NCI-H460 (cell line): ENCODE data around the gene IL16. TPM values are rescaled to one million over a fixed set of nuclear protein-coding genes. Genes with fewer than 3 reads are reported as not detected.

Experiments
- DNase-seq: peaks from one replicate; pipeline ENCODE4 v3.0.0-alpha.2; 2016; ENCODE audit warnings: low read depth; ENCODE audit errors: extremely low read depth
- total RNA-seq: library from RNA; depleted of rRNA; stranded (reverse); fragments of >200 nt; shearing (Covaris generic); gene quantifications from 2 replicates; pipeline ENCODE4 v1.2.3, GENCODE V29; 2014

Gene IL16
- total RNA-seq, 1 experiment from 2014 or later = not detected

- no peak for DNase-seq
These were observed 75.3 kb downstream of the IL16 start for GRCh38 chr15:81271761-81272644.

- DNase-seq = no peak
These were observed 76.5 kb downstream of the IL16 start for GRCh38 chr15:81273200-81273599.

GRCh38 chr15:81273855-81274254 is 77.2 kb downstream of the IL16 start:
- no peak for DNase-seq

GRCh38 chr15:81274255-81274654 is 77.6 kb downstream of the IL16 start:
- no peak for DNase-seq

GRCh38 chr15:81274931-81275707 is 78.4 kb downstream of the IL16 start:
- DNase-seq = peak; percentile 66

GRCh38 chr15:81275711-81276392 is 79.2 kb downstream of the IL16 start:
- DNase-seq = no peak

- no peak for DNase-seq
These were observed 80.3 kb downstream of the IL16 start for GRCh38 chr15:81276967-81277366.

- no peak for DNase-seq
These were observed 81.2 kb downstream of the IL16 start for GRCh38 chr15:81277851-81278250.

- DNase-seq = no peak
These were observed 81.8 kb downstream of the IL16 start for GRCh38 chr15:81278306-81279029.

GRCh38 chr15:81279621-81280485 is 83.2 kb downstream of the IL16 start:
- DNase-seq = no peak

- DNase-seq = no peak
These were observed 84.2 kb downstream of the IL16 start for GRCh38 chr15:81280696-81281455.

- no peak for DNase-seq
These were observed 84.7 kb downstream of the IL16 start for GRCh38 chr15:81281456-81281735.

- no peak for DNase-seq
These were observed 85.3 kb downstream of the IL16 start for GRCh38 chr15:81281766-81282605.

GRCh38 chr15:81282606-81282895 is 85.9 kb downstream of the IL16 start:
- no peak for DNase-seq

GRCh38 chr15:81282911-81283310 is 86.2 kb downstream of the IL16 start:
- no peak for DNase-seq

- no peak for DNase-seq
These were observed 87.8 kb downstream of the IL16 start for GRCh38 chr15:81284256-81285031.

- no peak for DNase-seq
These were observed 88.8 kb downstream of the IL16 start for GRCh38 chr15:81285461-81285860.
